Neural crest cell (in vitro differentiated cells): ENCODE data around the gene SH3PXD2B. TPM values are rescaled to one million over a fixed set of nuclear protein-coding genes. Genes with fewer than 3 reads are reported as not detected.

ENCODE experiments used
- DNase-seq: peaks from one replicate; pipeline ENCODE4 v3.0.0; 2021; ENCODE audit warnings: low read depth, mixed read lengths, low spot score
- H3K27ac Mint-ChIP-seq: one replicate; pipeline ENCODE4 v1.8.0; 2021; ENCODE audit warnings: mild to moderate bottlenecking, mixed read lengths; ENCODE audit not compliant: unreplicated experiment
- H3K27me3 Mint-ChIP-seq: 2 replicates; pipeline ENCODE4 v1.8.0; 2021; ENCODE audit warnings: low read depth, mild to moderate bottlenecking, mixed read lengths
- H3K36me3 Mint-ChIP-seq: 2 replicates; pipeline ENCODE4 v1.8.0; 2021; ENCODE audit warnings: low read depth, mild to moderate bottlenecking, mixed read lengths
- H3K4me1 Mint-ChIP-seq: 2 replicates; pipeline ENCODE4 v1.8.0; 2021; ENCODE audit warnings: mixed read lengths
- H3K4me3 Mint-ChIP-seq: one replicate; pipeline ENCODE4 v1.8.0; 2021; ENCODE audit warnings: mild to moderate bottlenecking, mixed read lengths
- H3K9me3 Mint-ChIP-seq: 2 replicates; pipeline ENCODE4 v1.8.0; 2021; ENCODE audit warnings: mixed read lengths
- total RNA-seq: library from RNA; stranded (reverse); gene quantifications from 2 replicates; pipeline ENCODE4 v1.2.1, GENCODE V29; 2021
- TF ChIP-seq, protein P1 (sequence below): fragments of 200-600 bp; sonication (generic); conservative IDR thresholded peaks from 2 replicates; pipeline ENCODE4 v1.5.0; 2021; ENCODE audit warnings: antibody characterized with exemption, mild to moderate bottlenecking

The SH3PXD2B gene
- total RNA-seq, 1 donor from 2014 or later = 86.1 TPM

DNA sequence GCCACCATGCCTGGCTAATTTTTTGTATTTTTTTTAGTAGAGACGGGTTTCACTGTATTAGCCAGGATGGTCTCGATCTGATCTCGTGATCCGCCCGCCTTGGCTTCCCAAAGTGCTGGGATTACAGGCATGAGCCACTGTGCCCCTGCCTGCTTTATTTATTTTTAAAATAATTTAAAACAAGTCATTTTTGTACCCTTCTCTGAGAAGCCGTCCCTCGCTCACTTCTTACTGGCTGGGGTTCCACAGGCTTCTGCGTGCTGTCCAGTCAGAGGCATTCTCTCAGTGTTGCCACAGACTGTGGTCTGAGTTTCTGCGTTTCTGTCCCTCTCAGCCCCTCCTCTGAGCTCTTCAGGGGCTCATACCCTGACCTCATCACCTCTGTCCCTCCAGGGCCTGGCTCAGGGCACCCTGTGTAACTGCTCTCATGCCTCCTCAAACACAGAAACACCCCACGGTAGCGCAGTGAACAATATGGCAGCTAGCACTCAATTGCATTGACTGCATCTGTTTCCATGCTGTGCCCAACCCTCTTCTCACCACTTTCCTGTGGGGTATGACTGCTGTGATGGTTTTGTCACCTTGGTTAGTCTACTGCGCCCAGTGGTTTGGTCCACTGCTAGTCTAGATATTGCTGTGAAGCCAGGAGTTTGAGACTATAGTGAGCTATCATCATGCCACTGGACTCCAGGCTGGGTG lies 44.3 kb upstream of the SH3PXD2B start:
- no peaks in the 10 kb centered on the region for H3K36me3 Mint-ChIP-seq
- no peaks in the 10 kb centered on the region for H3K9me3 Mint-ChIP-seq
- H3K27me3 Mint-ChIP-seq = no peaks in the 10 kb centered on the region
- H3K4me1 Mint-ChIP-seq = peaks cover 28% of the 10 kb centered on the region
- TF ChIP-seq, protein P1, sequence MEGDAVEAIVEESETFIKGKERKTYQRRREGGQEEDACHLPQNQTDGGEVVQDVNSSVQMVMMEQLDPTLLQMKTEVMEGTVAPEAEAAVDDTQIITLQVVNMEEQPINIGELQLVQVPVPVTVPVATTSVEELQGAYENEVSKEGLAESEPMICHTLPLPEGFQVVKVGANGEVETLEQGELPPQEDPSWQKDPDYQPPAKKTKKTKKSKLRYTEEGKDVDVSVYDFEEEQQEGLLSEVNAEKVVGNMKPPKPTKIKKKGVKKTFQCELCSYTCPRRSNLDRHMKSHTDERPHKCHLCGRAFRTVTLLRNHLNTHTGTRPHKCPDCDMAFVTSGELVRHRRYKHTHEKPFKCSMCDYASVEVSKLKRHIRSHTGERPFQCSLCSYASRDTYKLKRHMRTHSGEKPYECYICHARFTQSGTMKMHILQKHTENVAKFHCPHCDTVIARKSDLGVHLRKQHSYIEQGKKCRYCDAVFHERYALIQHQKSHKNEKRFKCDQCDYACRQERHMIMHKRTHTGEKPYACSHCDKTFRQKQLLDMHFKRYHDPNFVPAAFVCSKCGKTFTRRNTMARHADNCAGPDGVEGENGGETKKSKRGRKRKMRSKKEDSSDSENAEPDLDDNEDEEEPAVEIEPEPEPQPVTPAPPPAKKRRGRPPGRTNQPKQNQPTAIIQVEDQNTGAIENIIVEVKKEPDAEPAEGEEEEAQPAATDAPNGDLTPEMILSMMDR = no peak
- DNase-seq = peak; percentile 0
- H3K27ac Mint-ChIP-seq = peak overlapping the region; percentile 92
- no peak overlapping the region for H3K4me3 Mint-ChIP-seq

DNA sequence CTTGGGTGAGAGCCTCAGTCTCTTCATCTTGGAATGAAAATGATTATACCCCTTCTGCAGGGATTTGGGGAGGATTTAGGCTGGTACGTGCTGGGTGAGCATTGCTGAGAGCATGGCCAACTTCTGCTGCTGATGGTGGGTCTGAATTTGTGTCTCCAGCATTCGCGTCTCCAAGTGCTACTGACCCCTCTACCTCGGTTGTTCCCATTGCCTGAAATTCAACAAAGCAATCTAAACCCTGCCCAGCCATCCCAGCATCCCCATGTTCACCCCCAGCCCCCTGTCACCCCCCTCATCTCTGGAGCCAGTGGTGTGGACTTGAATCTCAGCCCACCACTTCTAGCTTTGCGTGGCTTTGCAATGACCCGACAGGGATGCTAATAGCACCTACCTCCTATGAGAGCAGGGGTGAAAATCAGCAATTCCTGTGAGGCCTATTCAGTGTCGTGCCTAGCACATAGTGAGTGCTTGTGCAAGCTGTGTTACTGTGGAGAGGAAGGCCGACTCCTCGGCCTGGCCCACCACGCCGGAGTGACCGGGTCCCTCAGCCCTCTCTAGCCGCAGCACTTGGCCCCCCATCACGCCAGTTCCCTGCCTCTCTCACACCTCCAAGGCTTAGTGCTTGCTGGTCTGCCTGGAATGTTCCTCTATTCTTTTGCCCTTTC lies 43.4 kb upstream of the SH3PXD2B start:
- no peak overlapping the region for H3K4me3 Mint-ChIP-seq
- H3K4me1 Mint-ChIP-seq = peaks cover 22% of the 10 kb centered on the region
- no peak overlapping the region for H3K27ac Mint-ChIP-seq
- no peak for DNase-seq
- H3K36me3 Mint-ChIP-seq = no peaks in the 10 kb centered on the region
- no peaks in the 10 kb centered on the region for H3K9me3 Mint-ChIP-seq
- H3K27me3 Mint-ChIP-seq = no peaks in the 10 kb centered on the region
- TF ChIP-seq, protein P1 = no peak

DNA sequence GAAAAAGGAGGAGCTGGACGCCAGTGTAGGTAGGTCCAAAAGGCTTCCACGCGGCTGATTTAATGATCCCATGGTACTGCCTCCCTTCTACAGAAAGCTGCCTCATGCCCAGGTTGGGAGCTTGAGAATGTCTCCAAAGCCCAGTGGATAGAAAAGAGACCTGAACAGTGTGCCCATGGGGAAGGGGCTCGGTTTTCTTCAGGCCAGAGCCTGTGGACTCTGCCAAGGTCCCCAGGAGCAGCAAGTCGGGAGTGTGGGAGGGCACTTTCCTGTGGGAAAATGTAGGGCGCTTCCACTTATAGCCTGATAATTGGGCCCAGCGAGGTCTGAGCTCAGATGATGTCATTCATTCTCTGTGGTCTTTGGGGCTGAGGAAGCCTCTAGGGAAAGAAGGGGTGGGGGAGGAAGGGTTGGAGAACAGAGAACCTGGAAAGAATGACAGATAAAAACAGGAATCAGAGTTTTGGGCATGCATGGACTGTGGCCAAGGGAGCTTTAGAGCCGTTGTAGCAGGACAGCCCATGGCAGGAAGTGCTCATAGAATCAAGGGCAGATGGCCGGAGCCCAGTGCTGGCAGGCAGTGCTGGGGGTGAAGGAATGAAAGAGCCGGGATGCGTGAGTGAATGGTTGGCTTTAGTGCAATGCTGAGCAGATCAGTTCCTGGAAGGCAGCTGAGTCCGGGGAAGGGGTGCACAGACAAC lies 42.5 kb upstream of the SH3PXD2B start:
- no peak for DNase-seq
- H3K36me3 Mint-ChIP-seq = no peaks in the 10 kb centered on the region
- TF ChIP-seq, protein P1 = no peak
- H3K27ac Mint-ChIP-seq = no peak overlapping the region
- H3K27me3 Mint-ChIP-seq = no peaks in the 10 kb centered on the region
- no peaks in the 10 kb centered on the region for H3K9me3 Mint-ChIP-seq
- no peak overlapping the region for H3K4me3 Mint-ChIP-seq
- peaks cover 16% of the 10 kb centered on the region for H3K4me1 Mint-ChIP-seq

DNA sequence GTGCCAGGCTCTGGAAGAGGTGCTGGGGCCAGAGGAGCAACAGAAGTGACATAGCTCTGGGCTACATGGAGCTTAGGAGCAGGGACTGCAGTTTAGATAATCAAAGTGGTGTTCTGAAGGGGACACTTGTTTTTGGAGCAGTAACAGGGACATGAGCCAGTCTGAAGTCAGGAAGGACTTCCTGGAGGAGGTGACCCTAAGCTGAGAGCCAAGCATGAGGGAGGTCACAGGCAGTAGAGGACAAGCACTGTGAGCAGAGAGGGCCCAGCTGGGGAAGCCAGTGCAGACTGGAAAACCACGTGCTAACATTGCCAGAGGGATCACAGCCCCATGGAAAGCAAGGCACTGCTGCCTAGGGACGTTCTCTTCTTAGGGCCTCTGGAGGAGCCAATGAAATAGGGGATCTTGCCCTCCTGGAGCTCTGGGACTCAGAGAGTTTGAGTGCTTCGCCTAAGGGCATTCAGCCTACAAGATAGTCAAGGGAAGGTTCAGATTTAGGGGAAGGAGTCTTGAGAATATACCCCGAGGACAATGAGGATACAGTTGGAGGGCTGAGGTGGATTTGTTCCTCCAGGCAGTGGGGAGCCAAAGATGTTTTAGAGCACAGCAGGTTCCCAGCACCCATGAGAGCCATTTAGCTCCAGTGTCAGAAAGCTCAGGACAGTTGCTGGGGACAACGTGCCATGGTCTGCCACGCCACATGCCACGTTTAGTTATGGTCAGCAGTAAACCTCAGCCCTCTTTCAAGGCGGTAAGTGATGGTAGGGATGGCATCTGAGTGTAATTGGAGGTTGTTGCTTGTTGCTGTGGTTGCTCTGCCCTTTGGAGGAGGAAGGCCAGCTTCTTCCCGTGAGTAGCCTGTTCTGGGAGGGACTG lies 40.5 kb upstream of the SH3PXD2B start:
- Mint-ChIP-seq H3K4me3 (no peak overlapping the region), H3K4me1 (peaks cover 12% of the 10 kb centered on the region), H3K27me3 (no peaks in the 10 kb centered on the region), H3K27ac (no peak overlapping the region), H3K9me3 (no peaks in the 10 kb centered on the region), H3K36me3 (no peaks in the 10 kb centered on the region)
- no peak for DNase-seq
- TF ChIP-seq, protein P1 = no peak

DNA sequence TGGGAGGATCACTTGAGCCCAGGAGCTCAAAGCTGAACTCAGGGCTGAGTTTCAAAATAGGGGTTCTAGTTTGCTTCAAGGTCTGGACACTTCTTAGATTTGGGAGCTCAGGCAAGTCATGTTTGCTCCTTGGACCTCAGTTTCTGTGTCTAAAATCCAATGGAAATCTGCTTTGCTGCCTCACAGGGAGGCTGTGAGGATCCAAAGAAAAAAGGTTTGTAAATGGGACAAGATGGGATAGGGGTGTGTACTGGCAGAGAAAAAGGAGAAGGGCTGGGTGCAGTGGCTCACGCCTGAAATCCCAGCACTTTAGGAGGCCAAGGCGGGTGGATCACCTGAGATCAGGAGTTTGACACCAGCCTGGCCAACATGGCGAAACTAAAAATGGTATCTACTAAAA lies 39.6 kb upstream of the SH3PXD2B start:
- TF ChIP-seq, protein P1 = no peak
- H3K36me3 Mint-ChIP-seq = no peaks in the 10 kb centered on the region

More for the DNA sequence above, 39.6 kb upstream of the SH3PXD2B start:
- no peak for DNase-seq
- Mint-ChIP-seq H3K4me3 (no peak overlapping the region), H3K27me3 (no peaks in the 10 kb centered on the region), H3K4me1 (peaks cover 12% of the 10 kb centered on the region), H3K27ac (no peak overlapping the region), H3K9me3 (no peaks in the 10 kb centered on the region)
